ENCODE data around the gene SCGB3A1.

DNA sequence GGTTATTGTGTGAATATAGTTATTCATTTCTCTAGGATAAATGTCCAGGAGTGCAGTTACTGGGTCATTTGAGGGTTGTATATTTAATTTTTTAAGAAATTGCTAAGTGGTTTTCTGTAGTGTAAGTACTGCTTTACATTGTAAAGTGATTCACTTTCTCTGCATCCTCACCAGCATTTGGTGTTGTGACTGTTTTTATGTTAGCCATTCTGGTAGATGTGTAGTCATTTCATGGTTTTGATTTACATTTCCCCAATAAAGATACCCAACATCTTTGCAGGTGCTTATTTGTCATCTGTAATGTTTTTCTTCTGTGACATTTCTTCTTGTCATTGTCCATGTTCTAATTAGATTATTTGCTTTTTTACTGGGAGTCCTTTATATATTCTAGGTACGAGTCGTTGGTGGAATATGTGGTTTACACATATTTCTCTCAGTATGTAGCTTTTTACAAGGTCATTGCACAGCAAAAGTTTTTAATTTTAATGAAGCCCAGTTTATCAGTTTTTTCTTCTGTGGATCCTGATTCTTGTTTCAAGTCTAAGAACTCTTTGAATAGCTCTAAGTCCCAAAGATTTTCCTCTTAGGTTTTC is 34.0 kb downstream of the SCGB3A1 start:
- TF ChIP-seq, protein P1, sequence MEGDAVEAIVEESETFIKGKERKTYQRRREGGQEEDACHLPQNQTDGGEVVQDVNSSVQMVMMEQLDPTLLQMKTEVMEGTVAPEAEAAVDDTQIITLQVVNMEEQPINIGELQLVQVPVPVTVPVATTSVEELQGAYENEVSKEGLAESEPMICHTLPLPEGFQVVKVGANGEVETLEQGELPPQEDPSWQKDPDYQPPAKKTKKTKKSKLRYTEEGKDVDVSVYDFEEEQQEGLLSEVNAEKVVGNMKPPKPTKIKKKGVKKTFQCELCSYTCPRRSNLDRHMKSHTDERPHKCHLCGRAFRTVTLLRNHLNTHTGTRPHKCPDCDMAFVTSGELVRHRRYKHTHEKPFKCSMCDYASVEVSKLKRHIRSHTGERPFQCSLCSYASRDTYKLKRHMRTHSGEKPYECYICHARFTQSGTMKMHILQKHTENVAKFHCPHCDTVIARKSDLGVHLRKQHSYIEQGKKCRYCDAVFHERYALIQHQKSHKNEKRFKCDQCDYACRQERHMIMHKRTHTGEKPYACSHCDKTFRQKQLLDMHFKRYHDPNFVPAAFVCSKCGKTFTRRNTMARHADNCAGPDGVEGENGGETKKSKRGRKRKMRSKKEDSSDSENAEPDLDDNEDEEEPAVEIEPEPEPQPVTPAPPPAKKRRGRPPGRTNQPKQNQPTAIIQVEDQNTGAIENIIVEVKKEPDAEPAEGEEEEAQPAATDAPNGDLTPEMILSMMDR (IDR thresholded peaks at IDR 0.05), result no peak
- TF ChIP-seq POLR2A (IDR thresholded peaks at IDR 0.05), result no peak
- no peak for TF ChIP-seq EP300 (IDR thresholded peaks at IDR 0.05)

All from stomach (tissue), 4 donors.